Keratinocyte (primary cell): Measurements from ENCODE around the gene DNAJC24. TPM values are rescaled to one million over a fixed set of nuclear protein-coding genes. Genes with fewer than 3 reads are reported as not detected.

Experiments
- DNase-seq: peaks from one replicate; pipeline ENCODE4 v3.0.0-alpha.2; 2011; ENCODE audit warnings: low read depth, missing footprints, low spot score
- FAIRE-seq: peaks from 2 replicates; lab custom pipeline; 2011; peaks lifted over from hg19 to GRCh38; lab: Jason Lieb, UNC
- H2AFZ ChIP-seq: 2 replicates; pipeline ENCODE4 v1.6.0; 2012; ENCODE audit warnings: low read length, control low read depth, inconsistent platforms; ENCODE audit not compliant: control insufficient read depth
- H3K27ac ChIP-seq: 2 replicates; pipeline ENCODE4 v1.5.1; 2011; ENCODE audit warnings: low read length; ENCODE audit not compliant: control insufficient read depth, insufficient read depth
- H3K27me3 ChIP-seq: 3 replicates; pipeline ENCODE4 v1.6.0; 2011; ENCODE audit warnings: low read length; ENCODE audit not compliant: control insufficient read depth, insufficient read depth; ENCODE audit errors: extremely low read depth
- H3K36me3 ChIP-seq, 2 experiments: 2 replicates in 1 of 2; 3 replicates in 1 of 2; pipeline ENCODE4 v1.5.1; 2011; ENCODE audit warnings: low read length in 2 of 2, mild to moderate bottlenecking in 1 of 2; ENCODE audit not compliant: control insufficient read depth in 2 of 2, insufficient read depth in 2 of 2; ENCODE audit errors: extremely low read depth in 1 of 2
- H3K4me1 ChIP-seq: 3 replicates; pipeline ENCODE4 v1.5.1; 2011; ENCODE audit warnings: low read length; ENCODE audit not compliant: control insufficient read depth, insufficient read depth; ENCODE audit errors: extremely low read depth
- H3K4me2 ChIP-seq: 3 replicates; pipeline ENCODE4 v1.6.0; 2011; ENCODE audit warnings: low read depth, low read length; ENCODE audit not compliant: control insufficient read depth, insufficient read depth; ENCODE audit errors: extremely low read depth
- H3K4me3 ChIP-seq, 3 experiments: fragments of 200-600 bp in 1 of 3; sonication (generic) in 1 of 3; 2 replicates in 2 of 3; 3 replicates in 1 of 3; pipeline ENCODE4 v1.5.1; 2011 to 2016; ENCODE audit warnings: low read length in 3 of 3, mild to moderate bottlenecking in 3 of 3, control low read depth in 2 of 3, inconsistent platforms in 1 of 3, low read depth in 1 of 3, mixed read lengths in 1 of 3, mixed run types in 1 of 3, moderate library complexity in 1 of 3; ENCODE audit not compliant: control insufficient read depth in 2 of 3, insufficient read depth in 2 of 3; ENCODE audit errors: extremely low read depth in 1 of 3
- H3K79me2 ChIP-seq: 2 replicates; pipeline ENCODE4 v1.6.0; 2012; ENCODE audit warnings: low read length; ENCODE audit not compliant: control insufficient read depth, insufficient read depth
- H3K9ac ChIP-seq: 3 replicates; pipeline ENCODE4 v1.6.0; 2011; ENCODE audit warnings: low read length; ENCODE audit not compliant: control insufficient read depth, insufficient read depth; ENCODE audit errors: extremely low read depth
- H3K9me1 ChIP-seq: 3 replicates; pipeline ENCODE4 v1.6.0; 2011; ENCODE audit warnings: low read length; ENCODE audit not compliant: control insufficient read depth, insufficient read depth; ENCODE audit errors: extremely low read depth
- H3K9me3 ChIP-seq: 2 replicates; pipeline ENCODE4 v1.5.1; 2012; ENCODE audit warnings: low read depth, low read length; ENCODE audit not compliant: control insufficient read depth
- H4K20me1 ChIP-seq: 3 replicates; pipeline ENCODE4 v1.6.0; 2011; ENCODE audit warnings: low read length; ENCODE audit not compliant: control insufficient read depth, insufficient read depth; ENCODE audit errors: extremely low read depth
- EZH2 ChIP-seq: IDR thresholded peaks from one replicate; pipeline ENCODE4 v1.6.1; 2012; ENCODE audit warnings: inconsistent platforms, mild to moderate bottlenecking, low read length, moderate library complexity
- dilution Hi-C: fragments of 300-500 bp; cut with MboI; formaldehyde crosslinking; loops from one replicate; pipeline ENCODE4 v1.7.0; 2020; ENCODE audit warnings: low sequenced_read_pairs; ENCODE audit not compliant: extremely low pct_ligation_motif_present
- polyA plus RNA-seq, 5 experiments: library from polyadenylated mRNA; depleted of rRNA in 3 of 5; stranded (reverse) in 3 of 5; stranded (forward) in 1 of 5; unstranded in 1 of 5; fragments of >200 nt; gene quantifications; 1 replicate in 1 of 5; 2 replicates in 3 of 5; 3 replicates in 1 of 5; pipeline versions ENCODE4 v1.2.1 to v1.2.3, GENCODE V29; 2011 to 2012; ENCODE audit warnings: missing spikeins in 2 of 5, low read depth in 1 of 5, low replicate concordance in 1 of 5
- TF ChIP-seq, protein P1 (sequence below), 3 experiments: IDR thresholded peaks in 1 of 3; conservative IDR thresholded peaks in 1 of 3; optimal IDR thresholded peaks in 1 of 3; 2 replicates in 2 of 3; 3 replicates in 1 of 3; pipeline versions ENCODE3 to v1.5.1; 2011; ENCODE audit warnings: low read length in 3 of 3, mild to moderate bottlenecking in 3 of 3, moderate library complexity in 2 of 3, control low read depth in 1 of 3, inconsistent platforms in 1 of 3; ENCODE audit not compliant: insufficient read depth in 2 of 3; ENCODE audit errors: extremely low read depth in 1 of 3

Gene DNAJC24
- polyA plus RNA-seq, 1 donor (not counting 4 experiments of a cell fraction or from before 2014, with no cell fraction given), result 30.3 TPM

GRCh38 chr11:31355131-31355530, 14.5 kb upstream of the DNAJC24 start:
- FAIRE-seq, result no peak
- Histone ChIP-seq H3K4me2 (no peak overlapping the region), H4K20me1 (no peaks in the 10 kb centered on the region), H3K9me1 (no peaks in the 10 kb centered on the region), H3K36me3 (no peaks in the 10 kb centered on the region), H3K9me3 (no peaks in the 10 kb centered on the region), H3K9ac (no peak overlapping the region), H3K4me1 (no peaks in the 10 kb centered on the region), H3K79me2 (no peaks in the 10 kb centered on the region), H2AFZ (no peak overlapping the region), H3K27ac (no peak overlapping the region), H3K4me3 (no peak overlapping the region), H3K27me3 (no peaks in the 10 kb centered on the region)
- TF ChIP-seq EZH2, result no peak
- TF ChIP-seq, protein P1, sequence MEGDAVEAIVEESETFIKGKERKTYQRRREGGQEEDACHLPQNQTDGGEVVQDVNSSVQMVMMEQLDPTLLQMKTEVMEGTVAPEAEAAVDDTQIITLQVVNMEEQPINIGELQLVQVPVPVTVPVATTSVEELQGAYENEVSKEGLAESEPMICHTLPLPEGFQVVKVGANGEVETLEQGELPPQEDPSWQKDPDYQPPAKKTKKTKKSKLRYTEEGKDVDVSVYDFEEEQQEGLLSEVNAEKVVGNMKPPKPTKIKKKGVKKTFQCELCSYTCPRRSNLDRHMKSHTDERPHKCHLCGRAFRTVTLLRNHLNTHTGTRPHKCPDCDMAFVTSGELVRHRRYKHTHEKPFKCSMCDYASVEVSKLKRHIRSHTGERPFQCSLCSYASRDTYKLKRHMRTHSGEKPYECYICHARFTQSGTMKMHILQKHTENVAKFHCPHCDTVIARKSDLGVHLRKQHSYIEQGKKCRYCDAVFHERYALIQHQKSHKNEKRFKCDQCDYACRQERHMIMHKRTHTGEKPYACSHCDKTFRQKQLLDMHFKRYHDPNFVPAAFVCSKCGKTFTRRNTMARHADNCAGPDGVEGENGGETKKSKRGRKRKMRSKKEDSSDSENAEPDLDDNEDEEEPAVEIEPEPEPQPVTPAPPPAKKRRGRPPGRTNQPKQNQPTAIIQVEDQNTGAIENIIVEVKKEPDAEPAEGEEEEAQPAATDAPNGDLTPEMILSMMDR (optimal IDR thresholded peaks at IDR 0.05 in 1 of 3, IDR thresholded peaks at IDR 0.05 in 1 of 3, conservative IDR thresholded peaks at IDR 0.05 in 1 of 3; ENCODE audit: extremely low read depth in 1 of 3, insufficient read depth in 2 of 3, low read length in 3 of 3), result no peak
- DNase-seq, result no peak
- dilution Hi-C loops, result no loop called here

- Histone ChIP-seq H2AFZ (no peak overlapping the region), H3K4me3 (no peak overlapping the region), H4K20me1 (no peaks in the 10 kb centered on the region), H3K79me2 (no peaks in the 10 kb centered on the region), H3K27me3 (no peaks in the 10 kb centered on the region), H3K9me3 (no peaks in the 10 kb centered on the region), H3K9ac (no peak overlapping the region), H3K27ac (no peak overlapping the region), H3K4me2 (no peak overlapping the region), H3K9me1 (no peaks in the 10 kb centered on the region), H3K4me1 (no peaks in the 10 kb centered on the region), H3K36me3 (no peaks in the 10 kb centered on the region)
- no peak for DNase-seq
- dilution Hi-C loops, result no loop called here
- no peak for FAIRE-seq
- TF ChIP-seq EZH2, result no peak
- TF ChIP-seq, protein P1 (optimal IDR thresholded peaks at IDR 0.05 in 1 of 3, IDR thresholded peaks at IDR 0.05 in 1 of 3, conservative IDR thresholded peaks at IDR 0.05 in 1 of 3; ENCODE audit: extremely low read depth in 1 of 3, insufficient read depth in 2 of 3, low read length in 3 of 3), result no peak
Observed at GRCh38 chr11:31355817-31356216, 13.8 kb upstream of the DNAJC24 start.
